Glomerular visceral epithelial cell (primary cell): Measurements from ENCODE around the gene DNASE1L2.

Source experiments
- DNase-seq: peaks from one replicate; pipeline ENCODE4 v3.0.0-alpha.2; 2016; ENCODE audit errors: extremely low spot score

DNASE1L2 gene

GRCh38 chr16:2223942-2224486, 12.2 kb upstream of the DNASE1L2 start:
- DNase-seq = peak; percentile 45

- peak; percentile 40 for DNase-seq
Observed at GRCh38 chr16:2226245-2226793, 9.9 kb upstream of the DNASE1L2 start.

GRCh38 chr16:2226918-2227317, 9.3 kb upstream of the DNASE1L2 start:
- no peak for DNase-seq

- DNase-seq = no peak
Observed at GRCh38 chr16:2228161-2228824, 8.0 kb upstream of the DNASE1L2 start.

- no peak for DNase-seq
Observed at GRCh38 chr16:2229091-2229490, 7.2 kb upstream of the DNASE1L2 start.

- no peak for DNase-seq
Observed at GRCh38 chr16:2229632-2230250, 6.5 kb upstream of the DNASE1L2 start.

- DNase-seq = no peak
Observed at GRCh38 chr16:2230376-2230775, 5.9 kb upstream of the DNASE1L2 start.

GRCh38 chr16:2231016-2231931, 5.0 kb upstream of the DNASE1L2 start:
- DNase-seq = no peak

GRCh38 chr16:2232094-2232990, 3.9 kb upstream of the DNASE1L2 start:
- DNase-seq = no peak

GRCh38 chr16:2233046-2233775, 3.0 kb upstream of the DNASE1L2 start:
- DNase-seq = no peak

GRCh38 chr16:2233872-2234812, 2.1 kb upstream of the DNASE1L2 start:
- no peak for DNase-seq

GRCh38 chr16:2234813-2235170, 1.5 kb upstream of the DNASE1L2 start:
- no peak for DNase-seq

GRCh38 chr16:2235234-2235651, 1.0 kb upstream of the DNASE1L2 start:
- no peak for DNase-seq

- no peak for DNase-seq
Observed at GRCh38 chr16:2235695-2236336, 428 bp upstream of the DNASE1L2 start.

GRCh38 chr16:2237102-2237482, 848 bp downstream of the DNASE1L2 start:
- DNase-seq = no peak

GRCh38 chr16:2237493-2238149, 1.4 kb downstream of the DNASE1L2 start:
- no peak for DNase-seq

- DNase-seq = no peak
Observed at GRCh38 chr16:2238150-2238837, 2.0 kb downstream of the DNASE1L2 start.
